GM23338 (cell line): ENCODE results near the gene PAIP2. TPM values are rescaled to one million over a fixed set of nuclear protein-coding genes. Genes with fewer than 3 reads are reported as not detected.
"Not testable (repeated sequence)": the region's sequence is repeated elsewhere in the genome, so short reads cannot be mapped to it uniquely, and the experiment has no call there.

Experiments
- ATAC-seq: fragments of 200-7000 bp; cut with Tn5 transposase; 3 replicates; pipeline ENCODE4 v1.9.1; 2020
- DNase-seq: peaks from one replicate; pipeline ENCODE4 v3.0.0-alpha.2; 2015; ENCODE audit warnings: low spot score
- H2AFZ ChIP-seq: fragments of 200-600 bp; sonication (generic); 2 replicates; pipeline ENCODE4 v1.8.0; 2016; ENCODE audit warnings: antibody characterized with exemption, mild to moderate bottlenecking, moderate library complexity
- H3F3A ChIP-seq: fragments of 200-600 bp; sonication (generic); replicated peaks from 2 replicates; pipeline ENCODE4 v1.8.0; 2017; ENCODE audit warnings: antibody characterized with exemption, mixed run types, low read depth
- H3K27ac ChIP-seq: fragments of 200-600 bp; sonication (generic); 2 replicates; pipeline ENCODE4 v1.6.1; 2016; ENCODE audit warnings: low read depth
- H3K27me3 ChIP-seq: fragments of 200-600 bp; sonication (generic); 2 replicates; pipeline ENCODE4 v1.8.0; 2016; ENCODE audit warnings: mild to moderate bottlenecking, mixed run types, moderate library complexity; ENCODE audit not compliant: insufficient read depth
- H3K36me3 ChIP-seq: fragments of 200-600 bp; sonication (generic); 2 replicates; pipeline ENCODE4 v1.8.0; 2016; ENCODE audit warnings: mild to moderate bottlenecking; ENCODE audit not compliant: insufficient read depth
- H3K4me1 ChIP-seq: fragments of 200-600 bp; sonication (generic); 2 replicates; pipeline ENCODE4 v1.8.0; 2016; ENCODE audit warnings: mild to moderate bottlenecking, moderate library complexity; ENCODE audit not compliant: insufficient read depth
- H3K4me2 ChIP-seq: fragments of 200-600 bp; sonication (generic); 2 replicates; pipeline ENCODE4 v1.7.1; 2017; ENCODE audit warnings: mixed run types
- H3K4me3 ChIP-seq: fragments of 200-600 bp; sonication (generic); 2 replicates; pipeline ENCODE4 v1.6.1; 2016; ENCODE audit warnings: mixed run types
- H3K79me2 ChIP-seq: fragments of 200-600 bp; sonication (generic); replicated peaks from 2 replicates; pipeline ENCODE4 v1.8.0; 2017; ENCODE audit warnings: mild to moderate bottlenecking; ENCODE audit not compliant: insufficient read depth
- H3K9me2 ChIP-seq: fragments of 200-600 bp; sonication (generic); 2 replicates; pipeline ENCODE4 v1.8.0; 2017; ENCODE audit not compliant: insufficient read depth
- H4K20me1 ChIP-seq: fragments of 200-600 bp; sonication (generic); replicated peaks from 2 replicates; pipeline ENCODE4 v1.8.0; 2017; ENCODE audit warnings: mild to moderate bottlenecking; ENCODE audit not compliant: insufficient read depth
- H3K27ac Mint-ChIP-seq: 2 replicates; pipeline ENCODE4 v1.8.0; 2020; ENCODE audit warnings: inconsistent platforms, mild to moderate bottlenecking, moderate library complexity, mixed read lengths
- H3K27me3 Mint-ChIP-seq: 3 replicates; pipeline ENCODE4 v1.8.0; 2022; ENCODE audit warnings: low read depth, mild to moderate bottlenecking, moderate library complexity, mixed read lengths, inconsistent platforms; ENCODE audit not compliant: insufficient read depth, poor library complexity
- H3K36me3 Mint-ChIP-seq: 3 replicates; pipeline ENCODE4 v1.8.0; 2021; ENCODE audit warnings: low read depth, mild to moderate bottlenecking, inconsistent platforms, moderate library complexity, mixed read lengths
- H3K4me1 Mint-ChIP-seq: 3 replicates; pipeline ENCODE4 v1.8.0; 2020; ENCODE audit warnings: mild to moderate bottlenecking, inconsistent platforms, mixed read lengths
- H3K4me3 Mint-ChIP-seq: 3 replicates; pipeline ENCODE4 v1.8.0; 2021; ENCODE audit warnings: moderate library complexity, mild to moderate bottlenecking, inconsistent platforms, mixed read lengths
- H3K9me3 Mint-ChIP-seq: 3 replicates; pipeline ENCODE4 v1.8.0; 2020; ENCODE audit warnings: moderate library complexity, mild to moderate bottlenecking, inconsistent platforms, mixed read lengths
- CREB1 ChIP-seq: fragments of 250-450 bp; sonication (Bioruptor Pico); IDR thresholded peaks from 2 replicates; pipeline ENCODE4 v1.5.0; 2020; ENCODE audit warnings: low read depth, mild to moderate bottlenecking, moderate library complexity
- CTCF ChIP-seq, 2 experiments: fragments of 200-600 bp in 1 of 2; sonication (generic) in 1 of 2; conservative IDR thresholded peaks; 2 replicates each; pipeline versions ENCODE4 v1.5.1 to v1.6.1; 2016 to 2017; ENCODE audit warnings: antibody characterized with exemption in 2 of 2, low read depth in 2 of 2, mild to moderate bottlenecking in 2 of 2, moderate library complexity in 1 of 2
- ETS1 ChIP-seq: IDR thresholded peaks from 2 replicates; pipeline ENCODE4 v1.6.1; 2016; ENCODE audit warnings: antibody characterized with exemption
- EZH2 ChIP-seq: fragments of 200-600 bp; sonication (generic); IDR thresholded peaks from one replicate; pipeline ENCODE4 v1.8.0; 2017; ENCODE audit warnings: antibody characterized with exemption, mild to moderate bottlenecking, low read depth; ENCODE audit not compliant: unreplicated experiment
- JUNB ChIP-seq: IDR thresholded peaks from one replicate; pipeline ENCODE4 v1.6.1; 2016; ENCODE audit warnings: antibody characterized with exemption; ENCODE audit not compliant: unreplicated experiment
- NANOG ChIP-seq: IDR thresholded peaks from 2 replicates; pipeline ENCODE4 v1.6.1; 2016; ENCODE audit warnings: antibody characterized with exemption, borderline replicate concordance
- POLR2AphosphoS5 ChIP-seq: IDR thresholded peaks from 2 replicates; pipeline ENCODE4 v1.6.1; 2016; ENCODE audit warnings: antibody characterized with exemption, low read depth
- REST ChIP-seq: IDR thresholded peaks from one replicate; pipeline ENCODE4 v1.6.1; 2018; ENCODE audit warnings: antibody characterized with exemption; ENCODE audit not compliant: unreplicated experiment
- ZNF462 ChIP-seq: fragments of 250-450 bp; sonication (Bioruptor Pico); IDR thresholded peaks from 2 replicates; pipeline ENCODE4 v1.5.0; 2020; ENCODE audit warnings: mild to moderate bottlenecking, moderate library complexity
- polyA plus RNA-seq: library from polyadenylated mRNA; unstranded; fragments of >200 nt; fragmentation: Nextera tagmentation; extraction: Ambion mirVana; gene quantifications from 2 replicates; pipeline ENCODE4 v1.2.1, GENCODE V29; 2016
- total RNA-seq: library from RNA; depleted of rRNA; stranded (reverse); fragments of >200 nt; shearing (Covaris generic); gene quantifications from 2 replicates; pipeline ENCODE4 v1.2.3, GENCODE V29; 2014

Gene PAIP2
- total and polyA plus RNA-seq, 2 experiments from 2014 or later = 132 to 277 TPM

GRCh38 chr5:139347863-139348262, 6.2 kb downstream of the PAIP2 start:
- H3F3A ChIP-seq, H3K9me3 Mint-ChIP-seq, DNase-seq, H2AFZ ChIP-seq, H3K27me3 Mint-ChIP-seq, H3K9me2 ChIP-seq, H3K4me3 Mint-ChIP-seq, H3K27ac ChIP-seq, H3K4me2 ChIP-seq, ATAC-seq, H3K27me3 ChIP-seq, H3K4me1 ChIP-seq, H3K4me3 ChIP-seq, H3K27ac Mint-ChIP-seq: not testable (repeated sequence)
- H3K79me2 ChIP-seq = peaks cover 100% of the 10 kb centered on the region
- peaks cover 71% of the 10 kb centered on the region for H4K20me1 ChIP-seq
- H3K36me3 ChIP-seq = peaks cover 15% of the 10 kb centered on the region
- peaks cover 42% of the 10 kb centered on the region for H3K36me3 Mint-ChIP-seq
- peaks cover 13% of the 10 kb centered on the region; the same call in 2 of the 3 replicates for H3K4me1 Mint-ChIP-seq

- Histone ChIP-seq H3K4me2 (no peak overlapping the region), H3K79me2 (peaks cover 100% of the 10 kb centered on the region), H3K4me1 (no peaks in the 10 kb centered on the region), H3K9me2 (no peaks in the 10 kb centered on the region), H3K36me3 (no peaks in the 10 kb centered on the region; the same call in 1 of the 2 replicates), H2AFZ (no peak overlapping the region), H3F3A (0 out of 2 replicates have a peak, but pooled peaks cover 4% of the 10 kb centered on the region), H3K27me3 (no peaks in the 10 kb centered on the region), H4K20me1 (peaks cover 85% of the 10 kb centered on the region), H3K27ac (0 out of 2 replicates have a peak overlapping the region, but pooled peaks have one; percentile 48), H3K4me3 (no peak overlapping the region)
- Mint-ChIP-seq H3K36me3 (peaks cover 19% of the 10 kb centered on the region; the same call in 2 of the 3 replicates), H3K4me3 (no peak overlapping the region), H3K27ac (no peak overlapping the region), H3K9me3 (no peaks in the 10 kb centered on the region), H3K27me3 (peaks cover 1% of the 10 kb centered on the region), H3K4me1 (no peaks in the 10 kb centered on the region)
- no peak for DNase-seq
- ATAC-seq = no peak
- no peak for TF ChIP-seq REST
- no peak for TF ChIP-seq ZNF462 (CRISPR knock-in tag)
- TF ChIP-seq POLR2AphosphoS5 = no peak
- TF ChIP-seq NANOG = no peak
- no peak for TF ChIP-seq JUNB
- TF ChIP-seq CREB1 = no peak
- TF ChIP-seq EZH2 = no peak
- no peak for TF ChIP-seq CTCF (conservative IDR thresholded peaks at IDR 0.05; ENCODE audit: low read depth in 2 of 2)
- TF ChIP-seq ETS1 = no peak
Observed at GRCh38 chr5:139354186-139354585, 12.5 kb downstream of the PAIP2 start.
